GM23338 (cell line): Measurements from ENCODE around the gene MROH2A. TPM values are rescaled to one million over a fixed set of nuclear protein-coding genes. Genes with fewer than 3 reads are reported as not detected.

Experiments
- ATAC-seq: fragments of 200-7000 bp; cut with Tn5 transposase; 3 replicates; pipeline ENCODE4 v1.9.1; 2020
- DNase-seq: peaks from one replicate; pipeline ENCODE4 v3.0.0-alpha.2; 2015; ENCODE audit warnings: low spot score
- H2AFZ ChIP-seq: fragments of 200-600 bp; sonication (generic); 2 replicates; pipeline ENCODE4 v1.8.0; 2016; ENCODE audit warnings: antibody characterized with exemption, mild to moderate bottlenecking, moderate library complexity
- H3F3A ChIP-seq: fragments of 200-600 bp; sonication (generic); replicated peaks from 2 replicates; pipeline ENCODE4 v1.8.0; 2017; ENCODE audit warnings: antibody characterized with exemption, mixed run types, low read depth
- H3K27ac ChIP-seq: fragments of 200-600 bp; sonication (generic); 2 replicates; pipeline ENCODE4 v1.6.1; 2016; ENCODE audit warnings: low read depth
- H3K27me3 ChIP-seq: fragments of 200-600 bp; sonication (generic); 2 replicates; pipeline ENCODE4 v1.8.0; 2016; ENCODE audit warnings: mild to moderate bottlenecking, mixed run types, moderate library complexity; ENCODE audit not compliant: insufficient read depth
- H3K36me3 ChIP-seq: fragments of 200-600 bp; sonication (generic); 2 replicates; pipeline ENCODE4 v1.8.0; 2016; ENCODE audit warnings: mild to moderate bottlenecking; ENCODE audit not compliant: insufficient read depth
- H3K4me1 ChIP-seq: fragments of 200-600 bp; sonication (generic); 2 replicates; pipeline ENCODE4 v1.8.0; 2016; ENCODE audit warnings: mild to moderate bottlenecking, moderate library complexity; ENCODE audit not compliant: insufficient read depth
- H3K4me2 ChIP-seq: fragments of 200-600 bp; sonication (generic); 2 replicates; pipeline ENCODE4 v1.7.1; 2017; ENCODE audit warnings: mixed run types
- H3K4me3 ChIP-seq: fragments of 200-600 bp; sonication (generic); 2 replicates; pipeline ENCODE4 v1.6.1; 2016; ENCODE audit warnings: mixed run types
- H3K79me2 ChIP-seq: fragments of 200-600 bp; sonication (generic); replicated peaks from 2 replicates; pipeline ENCODE4 v1.8.0; 2017; ENCODE audit warnings: mild to moderate bottlenecking; ENCODE audit not compliant: insufficient read depth
- H3K9me2 ChIP-seq: fragments of 200-600 bp; sonication (generic); 2 replicates; pipeline ENCODE4 v1.8.0; 2017; ENCODE audit not compliant: insufficient read depth
- H4K20me1 ChIP-seq: fragments of 200-600 bp; sonication (generic); replicated peaks from 2 replicates; pipeline ENCODE4 v1.8.0; 2017; ENCODE audit warnings: mild to moderate bottlenecking; ENCODE audit not compliant: insufficient read depth
- H3K27ac Mint-ChIP-seq: 2 replicates; pipeline ENCODE4 v1.8.0; 2020; ENCODE audit warnings: inconsistent platforms, mild to moderate bottlenecking, moderate library complexity, mixed read lengths
- H3K27me3 Mint-ChIP-seq: 3 replicates; pipeline ENCODE4 v1.8.0; 2022; ENCODE audit warnings: low read depth, mild to moderate bottlenecking, moderate library complexity, mixed read lengths, inconsistent platforms; ENCODE audit not compliant: insufficient read depth, poor library complexity
- H3K36me3 Mint-ChIP-seq: 3 replicates; pipeline ENCODE4 v1.8.0; 2021; ENCODE audit warnings: low read depth, mild to moderate bottlenecking, inconsistent platforms, moderate library complexity, mixed read lengths
- H3K4me1 Mint-ChIP-seq: 3 replicates; pipeline ENCODE4 v1.8.0; 2020; ENCODE audit warnings: mild to moderate bottlenecking, inconsistent platforms, mixed read lengths
- H3K4me3 Mint-ChIP-seq: 3 replicates; pipeline ENCODE4 v1.8.0; 2021; ENCODE audit warnings: moderate library complexity, mild to moderate bottlenecking, inconsistent platforms, mixed read lengths
- H3K9me3 Mint-ChIP-seq: 3 replicates; pipeline ENCODE4 v1.8.0; 2020; ENCODE audit warnings: moderate library complexity, mild to moderate bottlenecking, inconsistent platforms, mixed read lengths
- CREB1 ChIP-seq: fragments of 250-450 bp; sonication (Bioruptor Pico); IDR thresholded peaks from 2 replicates; pipeline ENCODE4 v1.5.0; 2020; ENCODE audit warnings: low read depth, mild to moderate bottlenecking, moderate library complexity
- ETS1 ChIP-seq: IDR thresholded peaks from 2 replicates; pipeline ENCODE4 v1.6.1; 2016; ENCODE audit warnings: antibody characterized with exemption
- JUNB ChIP-seq: IDR thresholded peaks from one replicate; pipeline ENCODE4 v1.6.1; 2016; ENCODE audit warnings: antibody characterized with exemption; ENCODE audit not compliant: unreplicated experiment
- NANOG ChIP-seq: IDR thresholded peaks from 2 replicates; pipeline ENCODE4 v1.6.1; 2016; ENCODE audit warnings: antibody characterized with exemption, borderline replicate concordance
- POLR2AphosphoS5 ChIP-seq: IDR thresholded peaks from 2 replicates; pipeline ENCODE4 v1.6.1; 2016; ENCODE audit warnings: antibody characterized with exemption, low read depth
- STAT1 ChIP-seq: IDR thresholded peaks from one replicate; pipeline ENCODE4 v1.6.1; 2016; ENCODE audit warnings: antibody characterized with exemption; ENCODE audit not compliant: unreplicated experiment
- ZNF114 ChIP-seq: fragments of 250-450 bp; sonication (Bioruptor Pico); IDR thresholded peaks from 2 replicates; pipeline ENCODE4 v1.5.0; 2020; ENCODE audit warnings: mild to moderate bottlenecking, moderate library complexity
- ZNF331 ChIP-seq: fragments of 250-450 bp; sonication (Bioruptor Pico); IDR thresholded peaks from 2 replicates; pipeline ENCODE4 v1.5.0; 2020; ENCODE audit warnings: low read depth, mild to moderate bottlenecking, moderate library complexity
- polyA plus RNA-seq: library from polyadenylated mRNA; unstranded; fragments of >200 nt; fragmentation: Nextera tagmentation; extraction: Ambion mirVana; gene quantifications from 2 replicates; pipeline ENCODE4 v1.2.1, GENCODE V29; 2016
- total RNA-seq: library from RNA; depleted of rRNA; stranded (reverse); fragments of >200 nt; shearing (Covaris generic); gene quantifications from 2 replicates; pipeline ENCODE4 v1.2.3, GENCODE V29; 2014
- TF ChIP-seq, protein P1 (sequence below): fragments of 250-450 bp; sonication (Bioruptor Pico); IDR thresholded peaks from 2 replicates; pipeline ENCODE4 v1.5.0; 2020; ENCODE audit warnings: mild to moderate bottlenecking, moderate library complexity

Gene MROH2A
- total and polyA plus RNA-seq, 2 experiments from 2014 or later, result not detected

DNA sequence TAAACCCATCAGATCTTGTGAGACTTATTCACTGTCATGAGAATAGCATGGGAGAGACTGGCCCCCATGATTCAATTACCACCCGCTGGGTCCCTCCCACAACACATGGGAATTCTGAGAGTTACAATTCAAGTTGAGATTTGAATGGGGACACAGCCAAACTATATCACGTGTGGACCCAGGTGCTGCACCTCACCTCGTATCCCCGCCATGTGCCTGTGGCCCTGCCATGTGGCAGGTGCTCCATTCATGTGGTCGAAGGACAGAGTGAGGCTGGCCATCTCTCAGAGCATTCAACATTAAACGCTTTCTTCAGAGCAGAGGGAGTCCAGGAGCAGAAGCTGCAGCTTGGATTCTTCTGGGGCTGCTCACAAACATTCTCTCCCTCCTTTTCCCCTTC lies 32.3 kb downstream of the MROH2A start (continued):
- TF ChIP-seq ZNF331 (CRISPR knock-in tag) (no peak), ZNF114 (no peak), STAT1 (no peak)
- TF ChIP-seq, protein P1, sequence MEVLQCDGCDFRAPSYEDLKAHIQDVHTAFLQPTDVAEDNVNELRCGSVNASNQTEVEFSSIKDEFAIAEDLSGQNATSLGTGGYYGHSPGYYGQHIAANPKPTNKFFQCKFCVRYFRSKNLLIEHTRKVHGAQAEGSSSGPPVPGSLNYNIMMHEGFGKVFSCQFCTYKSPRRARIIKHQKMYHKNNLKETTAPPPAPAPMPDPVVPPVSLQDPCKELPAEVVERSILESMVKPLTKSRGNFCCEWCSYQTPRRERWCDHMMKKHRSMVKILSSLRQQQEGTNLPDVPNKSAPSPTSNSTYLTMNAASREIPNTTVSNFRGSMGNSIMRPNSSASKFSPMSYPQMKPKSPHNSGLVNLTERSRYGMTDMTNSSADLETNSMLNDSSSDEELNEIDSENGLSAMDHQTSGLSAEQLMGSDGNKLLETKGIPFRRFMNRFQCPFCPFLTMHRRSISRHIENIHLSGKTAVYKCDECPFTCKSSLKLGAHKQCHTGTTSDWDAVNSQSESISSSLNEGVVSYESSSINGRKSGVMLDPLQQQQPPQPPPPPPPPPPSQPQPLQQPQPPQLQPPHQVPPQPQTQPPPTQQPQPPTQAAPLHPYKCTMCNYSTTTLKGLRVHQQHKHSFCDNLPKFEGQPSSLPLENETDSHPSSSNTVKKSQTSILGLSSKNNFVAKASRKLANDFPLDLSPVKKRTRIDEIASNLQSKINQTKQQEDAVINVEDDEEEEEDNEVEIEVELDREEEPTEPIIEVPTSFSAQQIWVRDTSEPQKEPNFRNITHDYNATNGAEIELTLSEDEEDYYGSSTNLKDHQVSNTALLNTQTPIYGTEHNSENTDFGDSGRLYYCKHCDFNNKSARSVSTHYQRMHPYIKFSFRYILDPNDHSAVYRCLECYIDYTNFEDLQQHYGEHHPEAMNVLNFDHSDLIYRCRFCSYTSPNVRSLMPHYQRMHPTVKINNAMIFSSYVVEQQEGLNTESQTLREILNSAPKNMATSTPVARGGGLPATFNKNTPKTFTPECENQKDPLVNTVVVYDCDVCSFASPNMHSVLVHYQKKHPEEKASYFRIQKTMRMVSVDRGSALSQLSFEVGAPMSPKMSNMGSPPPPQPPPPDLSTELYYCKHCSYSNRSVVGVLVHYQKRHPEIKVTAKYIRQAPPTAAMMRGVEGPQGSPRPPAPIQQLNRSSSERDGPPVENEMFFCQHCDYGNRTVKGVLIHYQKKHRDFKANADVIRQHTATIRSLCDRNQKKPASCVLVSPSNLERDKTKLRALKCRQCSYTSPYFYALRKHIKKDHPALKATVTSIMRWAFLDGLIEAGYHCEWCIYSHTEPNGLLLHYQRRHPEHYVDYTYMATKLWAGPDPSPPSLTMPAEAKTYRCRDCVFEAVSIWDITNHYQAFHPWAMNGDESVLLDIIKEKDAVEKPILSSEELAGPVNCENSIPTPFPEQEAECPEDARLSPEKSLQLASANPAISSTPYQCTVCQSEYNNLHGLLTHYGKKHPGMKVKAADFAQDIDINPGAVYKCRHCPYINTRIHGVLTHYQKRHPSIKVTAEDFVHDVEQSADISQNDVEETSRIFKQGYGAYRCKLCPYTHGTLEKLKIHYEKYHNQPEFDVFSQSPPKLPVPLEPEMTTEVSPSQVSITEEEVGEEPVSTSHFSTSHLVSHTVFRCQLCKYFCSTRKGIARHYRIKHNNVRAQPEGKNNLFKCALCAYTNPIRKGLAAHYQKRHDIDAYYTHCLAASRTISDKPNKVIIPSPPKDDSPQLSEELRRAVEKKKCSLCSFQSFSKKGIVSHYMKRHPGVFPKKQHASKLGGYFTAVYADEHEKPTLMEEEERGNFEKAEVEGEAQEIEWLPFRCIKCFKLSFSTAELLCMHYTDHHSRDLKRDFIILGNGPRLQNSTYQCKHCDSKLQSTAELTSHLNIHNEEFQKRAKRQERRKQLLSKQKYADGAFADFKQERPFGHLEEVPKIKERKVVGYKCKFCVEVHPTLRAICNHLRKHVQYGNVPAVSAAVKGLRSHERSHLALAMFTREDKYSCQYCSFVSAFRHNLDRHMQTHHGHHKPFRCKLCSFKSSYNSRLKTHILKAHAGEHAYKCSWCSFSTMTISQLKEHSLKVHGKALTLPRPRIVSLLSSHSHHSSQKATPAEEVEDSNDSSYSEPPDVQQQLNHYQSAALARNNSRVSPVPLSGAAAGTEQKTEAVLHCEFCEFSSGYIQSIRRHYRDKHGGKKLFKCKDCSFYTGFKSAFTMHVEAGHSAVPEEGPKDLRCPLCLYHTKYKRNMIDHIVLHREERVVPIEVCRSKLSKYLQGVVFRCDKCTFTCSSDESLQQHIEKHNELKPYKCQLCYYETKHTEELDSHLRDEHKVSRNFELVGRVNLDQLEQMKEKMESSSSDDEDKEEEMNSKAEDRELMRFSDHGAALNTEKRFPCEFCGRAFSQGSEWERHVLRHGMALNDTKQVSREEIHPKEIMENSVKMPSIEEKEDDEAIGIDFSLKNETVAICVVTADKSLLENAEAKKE, result no peak

DNA sequence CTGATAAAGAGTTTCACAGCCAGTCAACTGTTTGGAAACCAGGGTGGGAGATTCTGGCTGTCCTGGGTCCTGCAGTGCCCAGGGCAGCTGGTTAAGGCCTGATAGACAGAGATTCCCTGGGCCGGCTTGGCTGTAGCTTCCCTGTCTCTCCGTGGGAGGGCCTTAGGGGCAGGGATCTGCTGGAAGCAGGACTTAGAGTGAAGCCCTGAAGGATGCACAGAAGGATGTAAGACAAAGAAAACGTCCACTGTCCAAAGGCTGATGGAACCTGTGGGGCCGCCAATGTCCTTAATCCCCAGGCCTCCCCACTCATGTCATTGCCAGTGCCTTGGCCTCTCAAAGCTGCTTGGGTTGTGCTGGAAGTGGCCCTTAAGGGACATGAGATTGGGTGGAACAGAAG lies 33.0 kb downstream of the MROH2A start:
- no peak overlapping the region for H3K4me3 Mint-ChIP-seq
- H3K36me3 Mint-ChIP-seq, result no peaks in the 10 kb centered on the region
- H3K27me3 ChIP-seq, result no peaks in the 10 kb centered on the region
- H4K20me1 ChIP-seq, result no peaks in the 10 kb centered on the region
- peaks cover 6% of the 10 kb centered on the region for H3K9me2 ChIP-seq
- no peak overlapping the region for H3K27ac ChIP-seq
- H2AFZ ChIP-seq, result no peak overlapping the region
- no peak overlapping the region for H3K4me2 ChIP-seq
- no peaks in the 10 kb centered on the region for H3K4me1 ChIP-seq
- ATAC-seq, result no peak
- H3K79me2 ChIP-seq, result no peaks in the 10 kb centered on the region
- no peak overlapping the region for H3K4me3 ChIP-seq
- no peaks in the 10 kb centered on the region for H3F3A ChIP-seq
- H3K36me3 ChIP-seq, result no peaks in the 10 kb centered on the region
- no peak overlapping the region for H3K27ac Mint-ChIP-seq
- H3K4me1 Mint-ChIP-seq, result no peaks in the 10 kb centered on the region
- H3K9me3 Mint-ChIP-seq, result peaks cover 5% of the 10 kb centered on the region; the same call in 2 of the 3 replicates
- no peak for DNase-seq
- peaks cover 2% of the 10 kb centered on the region for H3K27me3 Mint-ChIP-seq
- TF ChIP-seq NANOG (no peak), ETS1 (no peak), ZNF331 (CRISPR knock-in tag) (no peak), STAT1 (no peak), ZNF114 (no peak), JUNB (no peak), CREB1 (CRISPR knock-in tag) (no peak), POLR2AphosphoS5 (no peak)
- TF ChIP-seq, protein P1, result no peak
